Activated CD4-positive, alpha-beta T cell treated with anti-CD3 and anti-CD28 coated beads for 48 hours (primary cell): ENCODE results near the gene RTN4R.

ENCODE experiments used
- DNase-seq: peaks from one replicate; pipeline ENCODE4 v3.0.0-alpha.2; 2020

RTN4R gene

GRCh38 chr22:20239676-20240446 lies 28.3 kb downstream of the RTN4R start:
- no peak for DNase-seq

GRCh38 chr22:20238901-20239675 lies 29.0 kb downstream of the RTN4R start:
- DNase-seq, result peak; percentile 18

- DNase-seq, result peak; percentile 78
Observed at GRCh38 chr22:20238536-20238900, 29.6 kb downstream of the RTN4R start.

GRCh38 chr22:20237480-20238440 lies 30.4 kb downstream of the RTN4R start:
- peak; percentile 13 for DNase-seq

GRCh38 chr22:20236052-20236717 lies 31.9 kb downstream of the RTN4R start:
- DNase-seq, result no peak

GRCh38 chr22:20235389-20235991 lies 32.6 kb downstream of the RTN4R start:
- no peak for DNase-seq

GRCh38 chr22:20234760-20235388 lies 33.2 kb downstream of the RTN4R start:
- no peak for DNase-seq

- DNase-seq, result no peak
Observed at GRCh38 chr22:20234314-20234682, 33.8 kb downstream of the RTN4R start.

- DNase-seq, result no peak
Observed at GRCh38 chr22:20233351-20234313, 34.5 kb downstream of the RTN4R start.

GRCh38 chr22:20232781-20233180 lies 35.3 kb downstream of the RTN4R start:
- DNase-seq, result no peak

- no peak for DNase-seq
Observed at GRCh38 chr22:20232237-20232598, 35.9 kb downstream of the RTN4R start.

GRCh38 chr22:20231514-20232236 lies 36.4 kb downstream of the RTN4R start:
- no peak for DNase-seq

GRCh38 chr22:20230777-20231420 lies 37.2 kb downstream of the RTN4R start:
- no peak for DNase-seq

- DNase-seq, result no peak
Observed at GRCh38 chr22:20229916-20230775, 38.0 kb downstream of the RTN4R start.

GRCh38 chr22:20228939-20229272 lies 39.2 kb downstream of the RTN4R start:
- DNase-seq, result no peak

GRCh38 chr22:20228055-20228938 lies 39.8 kb downstream of the RTN4R start:
- no peak for DNase-seq

- no peak for DNase-seq
Observed at GRCh38 chr22:20227363-20227762, 40.8 kb downstream of the RTN4R start.
